CD4-positive, alpha-beta T cell treated with Interleukin-12 subunit alpha and Interleukin-12 subunit beta, for 1 hour (primary cell): ENCODE data around the gene GPD1.
"Not testable (repeated sequence)": the region's sequence is repeated elsewhere in the genome, so short reads cannot be mapped to it uniquely, and the experiment has no call there.

Source experiments
- DNase-seq: peaks from one replicate; pipeline ENCODE4 v3.0.0-alpha.2; 2020

The GPD1 gene

GRCh38 chr12:50132505-50133135 is 28.8 kb downstream of the GPD1 start:
- peak; percentile 65 for DNase-seq

- DNase-seq: no peak
Observed at GRCh38 chr12:50142993-50143392, 39.2 kb downstream of the GPD1 start.

GRCh38 chr12:50145439-50145838 is 41.6 kb downstream of the GPD1 start:
- DNase-seq: no peak

- DNase-seq: no peak
Observed at GRCh38 chr12:50147281-50147680, 43.5 kb downstream of the GPD1 start.

- not testable (repeated sequence) for DNase-seq
Observed at GRCh38 chr12:50148011-50148410, 44.2 kb downstream of the GPD1 start.

- DNase-seq: no peak
Observed at GRCh38 chr12:50149311-50149710, 45.5 kb downstream of the GPD1 start.

- DNase-seq: no peak
Observed at GRCh38 chr12:50151047-50151687, 47.4 kb downstream of the GPD1 start.

GRCh38 chr12:50154947-50155346 is 51.1 kb downstream of the GPD1 start:
- DNase-seq: not testable (repeated sequence)

GRCh38 chr12:50156641-50157040 is 52.8 kb downstream of the GPD1 start:
- no peak for DNase-seq

- no peak for DNase-seq
Observed at GRCh38 chr12:50157259-50157658, 53.5 kb downstream of the GPD1 start.

- no peak for DNase-seq
Observed at GRCh38 chr12:50160643-50161042, 56.8 kb downstream of the GPD1 start.
